Measurements from ENCODE around the gene SERP1.
"Not testable (repeated sequence)": the region's sequence is repeated elsewhere in the genome, so short reads cannot be mapped to it uniquely, and the experiment has no call there.

The SERP1 gene

DNA sequence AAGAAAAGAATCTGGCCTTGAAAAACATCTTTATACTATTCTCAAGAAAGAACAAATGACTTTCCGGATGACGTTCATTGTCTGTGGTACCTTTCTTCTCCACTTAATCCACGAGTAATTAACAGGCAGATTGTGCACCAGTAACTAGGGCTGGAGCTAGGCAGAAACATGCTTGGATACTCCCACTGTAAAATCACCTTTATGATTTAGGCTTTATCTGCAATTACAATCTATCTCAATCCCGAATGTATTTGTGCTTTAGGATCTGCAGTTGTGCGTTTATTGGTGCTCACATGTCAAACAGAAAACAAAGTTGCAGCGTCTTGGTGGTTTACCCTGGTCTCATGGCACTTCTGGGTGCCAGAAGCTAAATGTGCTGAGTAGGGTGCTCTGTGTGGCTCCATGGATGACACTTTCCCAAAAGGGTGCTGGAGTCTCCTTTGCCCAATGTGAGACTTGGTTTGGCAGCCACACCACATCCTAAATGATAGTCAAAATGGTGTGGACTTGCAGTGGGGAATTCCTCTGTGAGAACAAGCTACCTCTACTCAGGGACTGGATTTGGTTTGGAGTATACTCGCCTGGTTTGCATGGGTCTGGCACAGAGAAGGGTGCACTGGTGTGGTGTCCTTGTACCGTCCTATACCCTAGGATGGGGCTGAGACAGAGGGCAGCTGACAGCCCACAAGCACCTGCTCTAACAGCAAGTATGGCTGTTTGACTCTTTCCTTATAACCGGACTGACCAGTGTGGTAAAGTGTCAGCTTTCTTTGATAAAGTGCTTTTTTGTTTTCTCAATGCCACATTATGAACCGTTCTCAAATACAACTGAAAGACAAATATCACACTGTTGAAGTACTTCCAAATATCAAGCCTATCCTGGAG lies 7.7 kb downstream of the SERP1 start:
- DNase-seq (ENCODE audit: low spot score) = no peak

DNA sequence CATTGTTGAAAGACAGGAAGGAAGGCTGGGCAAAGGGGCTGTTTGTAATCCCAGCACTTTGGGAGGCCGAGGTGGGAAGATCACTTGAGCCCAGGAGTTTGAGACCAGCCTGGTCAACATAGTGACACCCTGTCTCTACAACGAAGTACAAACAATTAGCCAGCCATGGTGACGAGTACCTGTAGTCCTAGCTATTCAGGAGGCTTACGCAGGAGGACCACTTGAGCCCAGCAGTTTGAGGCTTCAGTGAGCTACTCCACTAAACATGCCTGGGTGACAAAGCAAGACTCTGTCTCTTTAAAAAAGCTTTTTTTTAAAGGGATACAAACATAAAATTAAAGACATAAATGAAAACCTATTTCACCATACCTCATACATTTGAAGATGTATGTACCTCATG lies 11.1 kb downstream of the SERP1 start:
- no peak for DNase-seq (ENCODE audit: low spot score)

DNA sequence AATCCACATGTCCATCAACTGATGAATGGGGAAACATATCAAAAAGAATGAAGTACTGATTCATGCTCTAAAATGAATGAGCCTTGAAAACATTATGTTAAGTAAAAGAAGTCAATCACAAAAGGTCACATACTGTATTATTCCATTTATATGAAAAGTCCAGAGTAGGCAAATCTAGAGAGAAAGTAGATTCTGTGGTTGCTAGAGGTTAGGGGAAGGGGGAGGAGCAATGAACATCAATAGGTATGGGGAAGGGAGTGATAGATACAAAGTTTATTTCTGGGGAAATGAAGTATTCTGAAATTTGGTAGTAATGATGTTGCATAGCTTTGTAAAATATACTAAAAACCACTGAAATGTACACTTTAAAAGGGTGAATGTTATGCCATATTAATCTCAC lies 14.5 kb downstream of the SERP1 start:
- DNase-seq (ENCODE audit: low spot score) = no peak

DNA sequence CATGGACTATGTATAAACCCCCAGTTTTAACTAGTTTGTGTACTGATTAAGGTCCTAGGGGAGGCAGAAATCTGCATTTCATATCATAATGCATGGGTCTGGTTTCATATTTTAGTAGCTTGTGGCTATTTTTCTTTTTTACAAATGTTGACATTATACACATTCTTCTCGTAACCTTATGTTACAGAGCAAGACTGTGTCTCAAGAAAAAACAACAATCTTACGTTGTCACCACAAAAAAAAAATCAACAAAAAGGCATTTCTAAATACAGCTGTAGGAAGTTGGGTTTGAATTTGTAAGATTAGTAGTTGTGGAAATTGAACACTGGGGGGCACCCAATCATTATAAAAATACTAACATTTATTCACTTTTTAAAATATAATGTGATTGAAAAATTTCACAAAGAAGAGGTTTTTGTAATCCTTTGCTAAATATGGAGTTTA lies 17.9 kb downstream of the SERP1 start:
- DNase-seq (ENCODE audit: low spot score) = peak; percentile 15

DNA sequence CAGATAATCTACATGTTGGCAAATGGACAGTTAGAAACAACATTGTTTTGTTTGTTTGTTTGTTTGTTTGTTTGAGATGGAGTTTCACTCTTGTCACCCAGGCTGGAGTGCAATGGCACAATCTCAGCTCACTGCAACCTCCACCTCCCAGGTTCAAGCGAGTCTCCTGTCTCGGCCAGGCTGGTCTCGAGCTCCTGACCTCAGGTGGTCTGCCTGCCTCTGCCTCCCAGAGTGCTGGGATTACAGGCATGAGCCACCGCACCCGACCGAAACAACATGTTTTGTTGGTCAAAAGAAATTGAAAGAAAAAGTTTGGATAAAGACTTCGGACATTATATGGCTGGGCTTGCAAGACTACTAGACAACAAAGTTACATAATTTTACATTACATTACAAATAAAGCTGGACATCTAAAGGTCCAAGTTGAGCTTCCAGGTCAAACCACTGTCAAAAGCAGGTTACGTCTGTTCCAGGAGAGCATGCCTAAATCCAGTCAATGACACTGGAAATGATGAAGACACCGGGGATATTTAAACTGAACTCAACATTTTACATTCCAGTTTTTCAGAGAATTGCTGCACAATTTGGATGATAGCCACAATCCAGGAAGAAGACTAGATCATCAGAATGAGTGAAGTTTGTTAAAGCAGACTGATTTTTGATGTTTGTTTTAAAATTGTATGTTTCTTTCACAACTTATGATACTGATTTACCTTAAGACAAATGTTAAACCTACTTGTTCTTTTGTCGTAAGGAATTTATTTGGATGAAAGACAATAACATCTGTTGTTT lies 18.6 kb downstream of the SERP1 start:
- DNase-seq (ENCODE audit: low spot score) = no peak

DNA sequence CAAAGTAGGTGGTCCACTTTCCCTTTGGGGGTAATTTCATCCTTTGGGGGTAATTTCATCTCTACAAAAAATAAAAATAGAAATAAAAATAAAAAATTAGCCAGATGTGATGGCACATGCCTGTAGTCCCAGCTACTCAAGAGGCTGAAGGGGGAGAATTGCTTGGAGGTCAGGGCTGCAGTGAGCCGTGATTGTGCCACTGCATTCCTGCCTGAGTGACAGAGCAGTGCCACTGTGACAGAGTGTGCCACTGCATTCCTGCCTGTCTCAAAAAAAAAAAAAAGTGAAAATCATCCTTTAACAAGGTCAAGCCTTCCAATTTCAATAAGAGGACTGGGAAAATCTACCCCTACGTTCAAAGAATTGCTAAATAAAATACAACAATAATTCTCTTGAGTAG lies 22.8 kb downstream of the SERP1 start:
- no peak for DNase-seq (ENCODE audit: low spot score)

DNA sequence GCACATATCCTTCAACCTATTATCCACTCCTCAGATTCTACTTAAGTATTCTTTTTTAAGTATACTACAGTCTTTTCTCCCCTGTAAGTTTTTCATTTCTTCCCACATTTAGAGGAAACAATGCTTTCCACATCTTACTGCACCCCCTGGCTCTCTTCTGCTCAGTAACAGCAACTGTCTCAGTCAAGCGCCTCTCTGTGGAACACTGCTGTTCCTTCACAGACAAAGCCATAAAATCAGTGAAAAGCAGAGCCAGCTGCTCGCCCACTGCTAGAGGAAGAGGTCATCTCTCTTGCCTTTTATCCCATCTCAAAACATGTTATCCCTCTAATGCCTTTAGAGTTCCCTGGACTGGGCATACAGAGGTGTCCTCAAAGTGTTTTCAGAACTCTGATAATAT lies 24.8 kb downstream of the SERP1 start:
- DNase-seq (ENCODE audit: low spot score) = no peak

DNA sequence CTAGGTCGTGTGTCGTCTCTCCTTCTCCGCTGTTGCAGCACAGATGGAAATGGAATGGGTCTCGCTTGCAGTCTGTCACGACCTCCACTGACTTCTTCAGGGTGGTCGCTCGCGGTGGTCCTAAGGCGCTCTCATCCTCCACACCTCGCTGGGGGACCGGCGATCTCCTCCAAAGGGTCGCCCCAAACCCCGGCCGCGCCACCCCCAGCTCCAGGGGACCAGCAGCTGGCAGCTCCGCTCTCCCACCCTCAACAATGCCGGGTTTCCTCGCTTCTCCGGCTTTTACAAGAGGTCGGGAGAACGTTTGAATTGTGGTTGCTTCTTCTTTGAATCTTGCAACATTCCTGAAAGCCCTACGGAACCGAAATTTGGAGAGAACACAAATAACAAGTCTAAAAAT lies 25.9 kb downstream of the SERP1 start:
- DNase-seq (ENCODE audit: low spot score) = no peak

DNA sequence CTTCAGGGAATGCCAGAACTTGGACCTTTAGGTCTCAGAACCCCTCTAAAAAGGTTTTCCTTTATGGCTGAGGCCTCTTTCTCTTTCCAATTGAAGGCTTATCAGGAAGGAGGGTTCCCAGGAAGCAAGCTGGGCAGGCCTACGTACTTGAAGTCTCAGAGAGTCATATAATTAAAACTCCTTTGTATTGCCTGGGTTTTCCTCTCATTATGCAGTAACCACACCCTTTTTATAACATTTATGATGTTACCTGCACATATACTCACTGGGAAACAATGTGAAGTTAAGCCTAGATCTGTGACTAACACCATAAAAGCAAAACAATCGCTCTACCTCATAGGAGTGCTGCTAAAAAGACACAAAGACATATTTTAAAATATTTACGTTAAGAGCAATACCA lies 27.3 kb downstream of the SERP1 start:
- DNase-seq (ENCODE audit: low spot score) = no peak

DNA sequence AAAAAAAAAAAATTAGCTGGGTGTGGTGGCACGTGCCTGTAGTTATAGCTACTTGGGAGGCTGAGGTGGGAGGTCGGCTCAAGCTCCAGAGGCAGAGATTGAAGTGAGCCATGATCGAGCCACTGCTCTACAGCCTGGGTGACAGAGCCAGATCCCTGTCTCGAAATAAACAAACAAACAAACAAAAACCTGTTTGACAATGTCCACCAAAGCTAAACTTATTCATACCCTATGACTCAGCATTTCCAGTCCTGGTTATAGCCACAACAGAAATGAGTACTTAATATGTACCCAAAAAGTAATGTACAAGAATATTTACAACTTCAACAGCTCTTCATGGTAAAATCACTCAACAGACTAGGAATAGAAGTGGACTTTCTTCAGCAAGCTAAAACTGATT lies 31.1 kb downstream of the SERP1 start:
- DNase-seq (ENCODE audit: low spot score) = no peak

DNA sequence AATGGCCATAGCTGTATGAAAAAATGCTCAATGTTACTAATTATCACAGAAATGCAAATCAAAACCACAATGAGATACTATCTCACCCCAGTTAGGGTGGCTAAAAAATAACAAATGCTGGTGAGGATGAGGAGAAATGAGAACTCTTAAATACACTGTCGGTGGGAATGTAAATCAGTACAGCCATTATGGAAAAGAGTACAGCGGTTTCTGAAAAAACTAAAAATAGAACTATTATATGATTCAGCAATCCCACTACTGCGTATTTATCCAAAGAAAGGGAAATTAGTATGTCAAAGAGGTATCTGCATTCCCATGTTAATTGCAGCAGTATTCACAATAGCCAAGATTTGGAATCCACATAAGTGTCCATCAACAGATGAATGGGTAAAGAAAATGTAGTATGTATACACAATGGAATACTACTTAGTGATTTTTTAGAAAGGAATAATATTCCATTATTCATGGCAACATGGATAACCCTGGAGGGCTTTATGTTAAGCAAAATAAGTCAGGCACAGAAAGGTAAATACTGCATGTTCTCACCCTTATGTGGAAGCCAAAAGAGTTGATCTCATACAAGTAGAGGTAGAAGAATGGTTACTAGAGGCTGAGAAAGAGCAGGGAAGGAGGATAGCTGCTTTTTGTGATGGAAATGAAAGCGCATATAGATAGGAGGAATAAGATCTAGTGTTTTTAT lies 35.0 kb downstream of the SERP1 start:
- no peak for DNase-seq (ENCODE audit: low spot score)

DNA sequence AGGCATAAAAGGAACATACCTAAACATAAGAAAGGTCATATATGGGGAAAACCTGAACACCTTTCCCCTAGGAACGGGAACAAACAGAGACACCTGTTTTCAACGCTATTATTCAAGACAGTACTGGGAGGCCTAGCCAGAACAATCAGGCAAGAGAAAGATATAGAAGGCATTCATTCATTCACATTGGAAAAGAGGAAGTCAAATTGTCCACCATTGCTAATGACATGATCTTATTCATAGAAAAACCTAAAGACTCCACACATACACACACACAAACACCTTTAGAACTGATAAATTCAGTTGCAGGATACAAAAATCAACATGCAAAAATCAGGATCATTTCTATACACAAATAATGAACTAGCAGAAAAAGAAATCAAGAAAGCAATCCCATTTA lies 36.5 kb downstream of the SERP1 start:
- no peak for DNase-seq (ENCODE audit: low spot score)

DNA sequence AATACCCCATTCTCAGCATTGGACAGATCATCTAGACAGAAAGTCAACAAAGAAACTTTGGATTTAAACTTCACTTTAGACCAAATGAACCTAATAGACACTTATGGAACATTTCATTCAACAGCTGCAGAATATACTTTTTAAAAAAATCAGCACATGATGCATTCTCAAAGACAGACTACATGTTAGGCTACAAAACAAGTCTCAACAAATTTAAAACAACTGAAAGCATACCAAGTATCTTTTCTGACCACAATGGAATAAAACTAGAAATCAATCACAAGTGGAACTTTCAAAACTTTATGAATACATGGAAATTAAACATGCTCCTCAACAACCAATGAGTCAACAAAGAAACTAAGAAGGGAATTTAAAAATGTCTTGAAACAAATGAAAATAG lies 37.9 kb downstream of the SERP1 start:
- no peak for DNase-seq (ENCODE audit: low spot score)

DNA sequence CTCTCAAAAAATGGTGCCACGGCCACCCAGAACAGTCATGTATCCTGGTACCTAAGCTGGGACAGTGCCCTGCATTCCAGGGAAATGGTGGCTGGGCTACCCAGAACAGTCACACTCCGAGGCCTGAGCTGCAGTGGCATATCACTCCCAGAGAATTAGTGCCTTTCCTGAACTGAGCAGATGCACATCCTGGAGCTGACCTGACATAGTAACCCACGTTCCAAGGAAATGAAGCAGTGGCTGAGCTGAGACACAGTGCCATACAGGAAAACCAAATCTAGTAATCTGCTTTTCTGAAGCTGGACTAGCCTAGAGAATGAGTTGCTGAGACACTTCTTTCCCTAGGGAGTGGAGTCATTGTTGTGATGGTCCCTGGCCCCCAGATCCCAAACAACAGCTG lies 41.8 kb downstream of the SERP1 start:
- DNase-seq (ENCODE audit: low spot score) = no peak

DNA sequence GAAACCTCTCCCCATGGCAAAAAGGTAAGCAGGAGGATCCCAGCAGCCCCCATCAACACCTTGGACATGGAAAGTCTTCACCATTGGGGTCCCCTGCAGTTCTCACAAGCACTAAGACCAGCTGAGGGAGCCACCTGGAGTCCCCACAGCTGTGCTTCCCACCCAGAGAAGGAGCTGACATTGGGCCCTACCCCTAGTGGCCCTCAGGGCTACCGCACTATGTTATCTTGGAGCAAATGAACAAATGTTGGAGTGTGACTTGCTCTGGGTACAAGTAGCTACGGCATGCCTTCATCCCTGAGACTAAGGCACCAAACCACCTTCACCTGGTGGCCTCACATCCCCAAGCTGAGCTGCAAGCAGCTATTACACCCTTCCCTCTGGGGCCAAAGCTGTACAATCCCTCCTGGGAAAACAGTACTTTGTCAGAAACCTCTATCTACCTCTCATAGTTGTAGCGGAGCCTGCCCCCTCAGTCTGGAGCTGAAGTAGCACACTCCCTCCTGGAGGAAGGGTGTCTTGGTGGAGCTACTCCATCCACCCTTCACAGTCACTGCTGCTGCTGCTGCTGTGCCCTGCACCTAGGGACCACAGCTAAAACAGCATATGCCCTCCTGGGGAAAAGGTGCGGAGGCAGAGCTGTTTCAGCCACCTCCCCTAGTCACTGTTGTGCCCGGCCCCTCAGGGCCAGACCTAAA lies 42.7 kb downstream of the SERP1 start:
- no peak for DNase-seq (ENCODE audit: low spot score)

DNA sequence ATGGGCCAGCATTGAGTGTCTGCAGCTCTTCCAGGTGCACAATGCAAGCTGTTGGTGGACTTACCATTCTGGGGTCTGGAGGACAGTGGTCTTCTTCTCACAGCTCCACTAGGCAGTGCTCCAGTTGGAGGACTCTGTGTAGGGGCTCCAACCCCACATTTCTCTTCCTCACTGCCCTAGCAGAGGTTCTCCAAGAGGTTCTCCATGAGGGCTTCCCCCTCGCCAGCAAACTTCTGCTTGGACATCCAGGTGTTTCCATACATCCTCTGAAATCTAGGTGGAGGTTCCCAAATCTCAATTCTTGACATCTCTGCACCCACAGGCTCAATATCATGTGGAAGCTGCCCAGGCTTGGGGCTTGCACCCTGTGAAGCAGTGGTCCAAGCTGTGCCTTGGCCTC lies 45.3 kb downstream of the SERP1 start:
- DNase-seq (ENCODE audit: low spot score) = not testable (repeated sequence)

DNA sequence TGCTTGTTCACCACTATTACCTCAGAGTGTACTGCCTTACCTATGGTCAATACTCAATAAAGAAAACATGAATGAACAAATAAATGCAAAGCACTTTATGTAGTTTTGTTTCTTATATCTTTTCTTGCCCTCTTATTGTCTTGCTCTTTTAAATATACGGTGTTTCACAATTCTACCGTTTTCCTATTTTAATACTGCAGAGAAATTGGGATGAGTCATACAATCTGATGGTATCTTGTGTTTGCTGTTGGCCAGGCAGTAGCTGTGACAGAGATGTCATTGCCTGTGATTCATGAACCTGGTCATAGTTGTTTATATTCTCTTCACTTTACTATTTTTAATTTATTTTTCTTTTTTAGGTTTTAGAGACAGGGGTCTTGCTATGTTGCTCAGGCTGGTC lies 48.3 kb downstream of the SERP1 start:
- no peak for DNase-seq (ENCODE audit: low spot score)

DNA sequence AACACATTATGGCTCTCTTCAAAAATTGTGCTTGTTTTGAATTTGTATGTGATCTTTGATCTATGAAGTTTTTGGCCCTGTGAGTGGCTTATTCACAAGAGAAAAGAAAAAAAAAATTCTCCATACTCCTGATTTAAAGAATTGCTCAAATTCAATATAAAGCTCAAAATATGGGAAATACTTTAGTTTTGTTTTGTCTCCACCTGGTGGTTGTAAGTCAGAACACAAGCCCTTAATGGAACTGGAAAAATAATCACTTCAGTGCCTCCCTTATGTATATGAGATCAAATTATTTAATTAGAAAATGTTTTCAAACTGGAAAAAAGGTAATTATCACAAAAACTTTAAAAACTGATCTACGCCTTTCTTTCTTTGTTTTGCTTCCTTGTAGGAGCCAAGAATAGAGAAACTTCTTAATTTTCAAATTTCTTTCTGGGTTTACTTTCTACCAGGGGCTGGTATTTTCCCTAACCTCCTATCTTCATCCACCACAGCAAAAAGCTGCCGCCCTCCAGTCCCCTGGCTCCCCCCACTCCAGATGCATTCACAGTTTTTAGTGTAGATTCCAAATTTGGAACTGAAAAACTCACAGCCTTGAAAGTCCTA lies 50.6 kb downstream of the SERP1 start:
- peak; percentile 46 for DNase-seq (ENCODE audit: low spot score)

DNA sequence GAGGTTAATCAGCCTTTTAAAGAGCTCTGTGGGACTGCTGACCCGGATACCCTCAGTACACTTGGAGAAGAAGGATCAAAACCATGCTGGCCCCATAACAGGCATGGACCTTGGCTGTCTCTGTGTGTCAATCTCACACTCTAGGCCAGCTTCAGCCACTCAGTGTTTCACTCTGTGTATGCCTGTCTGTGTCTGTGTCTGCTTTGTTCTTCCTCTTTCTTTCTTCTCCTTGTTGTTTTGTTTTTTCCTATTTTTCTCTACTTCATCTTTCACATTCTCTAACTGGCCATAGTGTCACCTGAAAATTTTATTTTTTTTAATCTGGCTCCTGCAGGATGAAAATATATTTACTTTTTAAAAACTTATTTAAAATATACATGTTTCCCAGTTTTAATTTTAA lies 51.1 kb downstream of the SERP1 start:
- no peak for DNase-seq (ENCODE audit: low spot score)

DNA sequence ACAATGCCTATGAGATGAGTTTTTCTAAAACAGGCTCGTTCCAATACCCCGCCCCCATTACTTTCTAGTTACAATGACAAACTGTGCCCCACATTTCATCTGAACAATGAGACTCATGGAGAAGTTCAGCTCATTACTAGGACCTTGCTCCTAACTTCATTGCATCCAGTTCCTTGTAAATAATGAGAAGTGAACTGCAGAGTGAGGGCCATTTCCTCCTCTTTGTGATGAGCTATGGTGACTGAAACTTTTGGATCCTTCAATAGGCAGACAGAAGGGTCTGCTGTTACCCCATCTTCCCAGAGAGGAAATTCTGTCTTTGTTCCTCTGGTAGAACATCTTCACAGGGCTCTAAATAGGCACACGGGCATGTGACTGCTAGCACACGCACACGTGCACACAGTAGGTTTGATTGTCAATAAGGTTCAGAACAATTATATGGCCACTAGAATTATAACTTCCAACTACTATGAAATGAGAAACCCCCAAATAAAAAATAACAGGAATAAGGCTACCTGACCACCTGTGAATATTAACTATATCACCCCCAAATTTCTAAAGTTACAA lies 51.8 kb downstream of the SERP1 start:
- DNase-seq (ENCODE audit: low spot score) = no peak

Data from germinal center (tissue), 1 donor.